Right forelimb (tissue), 1 donor: Measurements from ENCODE around the gene FAM25A.
"Not testable (repeated sequence)": the region's sequence is repeated elsewhere in the genome, so short reads cannot be mapped to it uniquely, and the experiment has no call there.

Experiments
- DNase-seq: peaks from one replicate; pipeline ENCODE4 v3.0.0-alpha.2; 2018

FAM25A gene

GRCh38 chr10:87014986-87015716 lies 4.9 kb upstream of the FAM25A start:
- not testable (repeated sequence) for DNase-seq

- DNase-seq = not testable (repeated sequence)
Observed at GRCh38 chr10:87018127-87018526, 2.0 kb upstream of the FAM25A start.

GRCh38 chr10:87019066-87019465 lies 1.0 kb upstream of the FAM25A start:
- DNase-seq = not testable (repeated sequence)

GRCh38 chr10:87019504-87019903 lies 590 bp upstream of the FAM25A start:
- DNase-seq = not testable (repeated sequence)

GRCh38 chr10:87025285-87025958 lies 5.3 kb downstream of the FAM25A start:
- not testable (repeated sequence) for DNase-seq

GRCh38 chr10:87026747-87027508 lies 6.8 kb downstream of the FAM25A start:
- not testable (repeated sequence) for DNase-seq

GRCh38 chr10:87030419-87030818 lies 10.3 kb downstream of the FAM25A start:
- not testable (repeated sequence) for DNase-seq

- DNase-seq = no peak
Observed at GRCh38 chr10:87030912-87031635, 11.0 kb downstream of the FAM25A start.

GRCh38 chr10:87036623-87037022 lies 16.5 kb downstream of the FAM25A start:
- no peak for DNase-seq

GRCh38 chr10:87038286-87038717 lies 18.2 kb downstream of the FAM25A start:
- no peak for DNase-seq

- DNase-seq = no peak
Observed at GRCh38 chr10:87038786-87039185, 18.7 kb downstream of the FAM25A start.

- not testable (repeated sequence) for DNase-seq
Observed at GRCh38 chr10:87043579-87043978, 23.5 kb downstream of the FAM25A start.

GRCh38 chr10:87045434-87045938 lies 25.4 kb downstream of the FAM25A start:
- no peak for DNase-seq

- no peak for DNase-seq
Observed at GRCh38 chr10:87053111-87053510, 33.0 kb downstream of the FAM25A start.

GRCh38 chr10:87053577-87054181 lies 33.6 kb downstream of the FAM25A start:
- DNase-seq = no peak

- DNase-seq = no peak
Observed at GRCh38 chr10:87054373-87055295, 34.5 kb downstream of the FAM25A start.

- DNase-seq = no peak
Observed at GRCh38 chr10:87058171-87058570, 38.1 kb downstream of the FAM25A start.

GRCh38 chr10:87059401-87059800 lies 39.3 kb downstream of the FAM25A start:
- DNase-seq = no peak

GRCh38 chr10:87060280-87060928 lies 40.3 kb downstream of the FAM25A start:
- no peak for DNase-seq

GRCh38 chr10:87064651-87065050 lies 44.6 kb downstream of the FAM25A start:
- no peak for DNase-seq
